Activated T-helper 2 cell treated with anti-CD3 and anti-CD28 coated beads, Interferon-gamma antibody, Interleukin-2, Interleukin-4, amounts not matched to agents 10 μg/mL and 5 μg/mL and 100 μg/mL, durations not matched to agents 14 hours and 24 hours and 36 hours (primary cell): Measurements from ENCODE around the gene KCNF1. TPM values are rescaled to one million over a fixed set of nuclear protein-coding genes. Genes with fewer than 3 reads are reported as not detected.

ENCODE experiments used
- DNase-seq: peaks from one replicate; pipeline ENCODE4 v3.0.0; 2021; ENCODE audit warnings: low spot score
- H3K27ac Mint-ChIP-seq: one replicate; pipeline ENCODE4 v1.8.0; 2021; ENCODE audit warnings: mixed read lengths
- H3K27me3 Mint-ChIP-seq: one replicate; pipeline ENCODE4 v1.8.0; 2021; ENCODE audit warnings: low read depth, mixed read lengths
- H3K36me3 Mint-ChIP-seq: one replicate; pipeline ENCODE4 v1.8.0; 2021; ENCODE audit warnings: low read depth, mixed read lengths
- H3K4me1 Mint-ChIP-seq: one replicate; pipeline ENCODE4 v1.8.0; 2021; ENCODE audit warnings: low read depth, mixed read lengths
- H3K4me3 Mint-ChIP-seq: one replicate; pipeline ENCODE4 v1.8.0; 2021; ENCODE audit warnings: low read depth, mild to moderate bottlenecking, moderate library complexity, mixed read lengths
- H3K9me3 Mint-ChIP-seq: one replicate; pipeline ENCODE4 v1.8.0; 2021; ENCODE audit warnings: mixed read lengths
- intact Hi-C: fragments of 100-400 bp; cut with micrococcal nuclease; formaldehyde crosslinking; loops from one replicate; pipeline ENCODE4 v1.15.1; 2023
- total RNA-seq: library from RNA; stranded (reverse); gene quantifications from 2 replicates; pipeline ENCODE4 v1.2.3, GENCODE V29; 2022

KCNF1 gene
- total RNA-seq, 1 donor from 2014 or later, result not detected

GRCh38 chr2:10912796-10913455, 1.2 kb downstream of the KCNF1 start:
- H3K4me1 Mint-ChIP-seq, result no peaks in the 10 kb centered on the region
- H3K27ac Mint-ChIP-seq, result no peak overlapping the region
- H3K36me3 Mint-ChIP-seq, result no peaks in the 10 kb centered on the region
- DNase-seq, result no peak
- peaks cover 40% of the 10 kb centered on the region for H3K27me3 Mint-ChIP-seq
- no peaks in the 10 kb centered on the region for H3K9me3 Mint-ChIP-seq
- intact Hi-C loops, result loop anchor here (10.0 kb wide), 1 partner anchor 78 kb away; no protein-coding TSS in a partner anchor
- H3K4me3 Mint-ChIP-seq, result no peak overlapping the region

DNA sequence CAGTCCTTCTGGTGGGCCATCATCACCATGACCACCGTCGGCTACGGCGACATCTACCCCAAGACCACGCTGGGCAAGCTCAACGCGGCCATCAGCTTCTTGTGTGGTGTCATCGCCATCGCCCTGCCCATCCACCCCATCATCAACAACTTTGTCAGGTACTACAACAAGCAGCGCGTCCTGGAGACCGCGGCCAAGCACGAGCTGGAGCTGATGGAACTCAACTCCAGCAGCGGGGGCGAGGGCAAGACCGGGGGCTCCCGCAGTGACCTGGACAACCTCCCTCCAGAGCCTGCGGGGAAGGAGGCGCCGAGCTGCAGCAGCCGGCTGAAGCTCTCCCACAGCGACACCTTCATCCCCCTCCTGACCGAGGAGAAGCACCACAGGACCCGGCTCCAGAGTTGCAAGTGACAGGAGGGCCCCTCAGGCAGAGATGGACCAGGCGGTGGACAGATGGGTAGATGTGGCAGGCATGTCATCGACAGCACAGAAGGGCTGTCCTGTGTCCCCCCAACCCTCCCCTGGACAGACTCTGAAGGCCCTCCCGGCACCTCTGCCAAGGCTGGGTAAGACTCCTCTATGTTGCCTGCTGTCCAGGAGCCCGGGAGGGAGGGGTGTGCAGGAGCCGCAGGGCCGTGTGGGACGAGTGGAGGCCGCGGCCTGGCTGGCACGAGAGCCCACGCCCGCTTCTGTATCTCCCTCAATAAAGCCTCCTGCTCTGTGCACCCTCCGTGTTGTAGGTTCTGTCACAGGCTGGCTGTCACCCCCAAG, 2.0 kb downstream of the KCNF1 start:
- intact Hi-C loops, result loop anchor here (10.0 kb wide), 1 partner anchor 79 kb away; no protein-coding TSS in a partner anchor
- Mint-ChIP-seq H3K4me3 (no peak overlapping the region), H3K36me3 (no peaks in the 10 kb centered on the region), H3K27me3 (peaks cover 41% of the 10 kb centered on the region), H3K27ac (no peak overlapping the region), H3K9me3 (no peaks in the 10 kb centered on the region), H3K4me1 (no peaks in the 10 kb centered on the region)
- DNase-seq, result no peak

DNA sequence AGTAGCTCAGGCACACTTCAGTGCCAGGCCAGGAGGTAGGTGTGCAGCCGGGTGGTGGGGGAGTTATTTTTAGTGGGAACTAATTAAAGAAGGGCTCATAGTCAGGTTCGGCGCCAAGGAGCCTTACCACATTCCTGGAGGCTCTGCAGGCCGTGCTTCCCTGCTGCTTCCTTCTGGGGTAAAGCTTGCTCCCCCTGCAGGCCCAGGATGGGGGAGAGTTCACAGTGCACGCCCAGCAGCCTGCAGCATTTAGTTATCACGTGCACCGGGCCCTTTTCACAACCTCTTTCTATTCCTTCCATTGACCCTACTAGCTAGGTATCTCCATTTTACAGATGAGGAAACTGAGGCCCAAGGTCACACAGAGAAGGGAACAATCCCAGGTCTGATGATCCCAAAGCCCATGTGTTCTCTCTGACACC, 2.5 kb downstream of the KCNF1 start:
- H3K27me3 Mint-ChIP-seq, result peaks cover 38% of the 10 kb centered on the region
- no peaks in the 10 kb centered on the region for H3K4me1 Mint-ChIP-seq
- intact Hi-C loops, result loop anchor here (10.0 kb wide), 1 partner anchor 79 kb away; no protein-coding TSS in a partner anchor
- H3K4me3 Mint-ChIP-seq, result no peak overlapping the region
- no peaks in the 10 kb centered on the region for H3K36me3 Mint-ChIP-seq
- no peak overlapping the region for H3K27ac Mint-ChIP-seq
- H3K9me3 Mint-ChIP-seq, result no peaks in the 10 kb centered on the region
- no peak for DNase-seq

- no peak overlapping the region for H3K27ac Mint-ChIP-seq
- H3K27me3 Mint-ChIP-seq, result peaks cover 29% of the 10 kb centered on the region
- no peak overlapping the region for H3K4me3 Mint-ChIP-seq
- H3K36me3 Mint-ChIP-seq, result no peaks in the 10 kb centered on the region
- H3K4me1 Mint-ChIP-seq, result no peaks in the 10 kb centered on the region
- intact Hi-C loops, result loop anchor here (10.0 kb wide), 1 partner anchor 80 kb away; no protein-coding TSS in a partner anchor
- no peak for DNase-seq
- H3K9me3 Mint-ChIP-seq, result no peaks in the 10 kb centered on the region
Measured at GRCh38 chr2:10915236-10915635, 3.5 kb downstream of the KCNF1 start.

DNA sequence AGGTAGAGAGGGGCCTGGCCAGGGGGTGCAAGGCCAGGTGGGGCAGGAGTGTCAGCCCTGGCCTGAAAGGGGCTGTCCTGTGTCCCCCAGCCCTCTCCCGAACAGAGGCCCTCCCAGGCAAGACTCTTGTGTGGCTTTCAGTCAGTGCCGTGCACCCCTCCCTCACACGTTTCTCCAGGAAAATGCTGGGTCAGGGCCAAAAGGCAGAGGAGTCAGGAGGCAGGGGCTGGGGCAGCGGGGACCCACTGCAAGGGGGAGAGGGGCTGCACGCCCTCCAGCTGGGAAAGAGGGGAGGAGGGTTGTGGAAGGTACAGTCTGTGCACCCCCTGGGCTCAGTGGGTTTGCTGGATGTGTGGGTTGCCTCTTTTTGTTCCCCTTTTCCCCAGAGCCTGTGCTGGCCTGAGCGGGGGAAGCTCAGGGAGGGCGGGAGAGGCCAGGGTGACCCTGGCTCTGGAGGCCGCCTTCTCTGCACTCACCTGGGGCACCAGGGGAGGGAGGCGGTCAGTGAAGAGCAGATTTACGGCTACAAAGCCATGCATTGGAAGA, 4.1 kb downstream of the KCNF1 start:
- no peak for DNase-seq
- Mint-ChIP-seq H3K27me3 (peaks cover 25% of the 10 kb centered on the region), H3K4me3 (no peak overlapping the region), H3K4me1 (no peaks in the 10 kb centered on the region), H3K9me3 (no peaks in the 10 kb centered on the region), H3K36me3 (no peaks in the 10 kb centered on the region), H3K27ac (no peak overlapping the region)
- intact Hi-C loops, result loop anchor here (10.0 kb wide), 1 partner anchor 81 kb away; no protein-coding TSS in a partner anchor

GRCh38 chr2:10916953-10917352, 5.2 kb downstream of the KCNF1 start:
- Mint-ChIP-seq H3K36me3 (no peaks in the 10 kb centered on the region), H3K4me1 (no peaks in the 10 kb centered on the region), H3K27ac (no peak overlapping the region), H3K4me3 (no peak overlapping the region), H3K9me3 (no peaks in the 10 kb centered on the region), H3K27me3 (peaks cover 21% of the 10 kb centered on the region)
- no peak for DNase-seq
- intact Hi-C loops, result loop anchor here (10.0 kb wide), 1 partner anchor 82 kb away; no protein-coding TSS in a partner anchor

- no peak overlapping the region for H3K27ac Mint-ChIP-seq
- intact Hi-C loops, result loop anchor here (10.0 kb wide), 1 partner anchor 83 kb away; no protein-coding TSS in a partner anchor
- H3K4me3 Mint-ChIP-seq, result no peak overlapping the region
- H3K27me3 Mint-ChIP-seq, result peaks cover 17% of the 10 kb centered on the region
- no peaks in the 10 kb centered on the region for H3K4me1 Mint-ChIP-seq
- H3K36me3 Mint-ChIP-seq, result no peaks in the 10 kb centered on the region
- no peaks in the 10 kb centered on the region for H3K9me3 Mint-ChIP-seq
- DNase-seq, result no peak
Measured at GRCh38 chr2:10917927-10918326, 6.2 kb downstream of the KCNF1 start.

DNA sequence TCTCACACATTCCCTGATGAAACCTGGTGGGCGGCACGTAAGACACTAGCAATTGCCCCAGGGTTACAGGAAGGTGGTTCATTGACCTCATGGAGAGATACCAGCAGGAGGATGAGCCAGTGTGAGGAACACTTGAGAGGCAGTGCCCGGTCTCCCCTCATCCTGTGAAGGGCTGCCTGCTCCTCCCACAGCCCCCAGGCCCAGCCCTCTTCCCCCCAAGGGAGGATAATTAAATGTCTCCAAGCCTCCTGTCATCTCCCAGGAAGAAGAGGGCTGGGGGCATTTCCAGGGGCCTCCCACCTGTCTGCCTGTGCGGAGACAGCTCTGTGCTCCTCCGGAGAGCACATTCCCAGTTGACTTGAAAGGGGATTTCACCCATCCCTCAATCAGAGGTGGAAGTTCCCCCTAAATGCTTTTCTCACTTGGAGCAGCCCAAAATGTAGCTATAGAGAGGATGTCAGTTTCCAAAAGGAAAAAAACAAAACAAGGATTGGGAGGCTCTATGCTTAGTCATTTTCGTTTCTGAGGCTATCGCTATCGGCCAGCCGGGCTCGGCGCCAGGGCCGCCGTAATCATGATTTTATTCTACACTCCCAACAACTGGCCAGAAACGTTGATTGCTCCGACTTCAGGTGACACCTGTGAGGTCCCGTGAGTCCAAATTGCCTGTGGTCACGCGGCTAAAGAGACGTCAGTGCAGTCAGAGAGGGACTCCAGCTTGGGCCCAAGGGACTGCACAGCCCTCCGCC, 7.1 kb downstream of the KCNF1 start:
- peaks cover 12% of the 10 kb centered on the region for H3K27me3 Mint-ChIP-seq
- no peak overlapping the region for H3K27ac Mint-ChIP-seq
- intact Hi-C loops, result loop anchor here (10.0 kb wide), 1 partner anchor 84 kb away; no protein-coding TSS in a partner anchor
- no peaks in the 10 kb centered on the region for H3K36me3 Mint-ChIP-seq
- no peaks in the 10 kb centered on the region for H3K9me3 Mint-ChIP-seq
- no peaks in the 10 kb centered on the region for H3K4me1 Mint-ChIP-seq
- DNase-seq, result no peak
- no peak overlapping the region for H3K4me3 Mint-ChIP-seq

DNA sequence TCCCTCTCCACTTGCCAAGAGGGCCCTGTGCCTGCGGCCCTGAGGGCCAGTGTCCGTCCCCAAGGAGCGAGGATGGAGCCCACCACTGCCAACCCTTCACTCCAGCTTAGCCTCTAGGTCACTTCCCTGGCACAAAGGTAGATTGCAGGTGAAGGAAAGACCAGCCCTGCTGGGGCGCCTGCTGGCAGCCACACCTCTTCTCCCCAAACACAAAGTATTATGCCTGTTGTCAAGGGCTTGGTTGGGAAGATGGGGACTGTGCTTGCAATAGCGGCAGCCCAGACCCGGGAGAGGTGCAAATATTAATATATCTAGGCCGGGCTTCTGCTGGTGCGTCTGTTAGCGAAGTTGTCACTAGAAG, 7.7 kb downstream of the KCNF1 start:
- intact Hi-C loops, result loop anchor here (10.0 kb wide), 1 partner anchor 85 kb away; no protein-coding TSS in a partner anchor
- no peak overlapping the region for H3K4me3 Mint-ChIP-seq
- H3K36me3 Mint-ChIP-seq, result no peaks in the 10 kb centered on the region
- H3K9me3 Mint-ChIP-seq, result no peaks in the 10 kb centered on the region
- H3K27me3 Mint-ChIP-seq, result peaks cover 10% of the 10 kb centered on the region
- H3K4me1 Mint-ChIP-seq, result no peaks in the 10 kb centered on the region
- DNase-seq, result no peak
- no peak overlapping the region for H3K27ac Mint-ChIP-seq

DNA sequence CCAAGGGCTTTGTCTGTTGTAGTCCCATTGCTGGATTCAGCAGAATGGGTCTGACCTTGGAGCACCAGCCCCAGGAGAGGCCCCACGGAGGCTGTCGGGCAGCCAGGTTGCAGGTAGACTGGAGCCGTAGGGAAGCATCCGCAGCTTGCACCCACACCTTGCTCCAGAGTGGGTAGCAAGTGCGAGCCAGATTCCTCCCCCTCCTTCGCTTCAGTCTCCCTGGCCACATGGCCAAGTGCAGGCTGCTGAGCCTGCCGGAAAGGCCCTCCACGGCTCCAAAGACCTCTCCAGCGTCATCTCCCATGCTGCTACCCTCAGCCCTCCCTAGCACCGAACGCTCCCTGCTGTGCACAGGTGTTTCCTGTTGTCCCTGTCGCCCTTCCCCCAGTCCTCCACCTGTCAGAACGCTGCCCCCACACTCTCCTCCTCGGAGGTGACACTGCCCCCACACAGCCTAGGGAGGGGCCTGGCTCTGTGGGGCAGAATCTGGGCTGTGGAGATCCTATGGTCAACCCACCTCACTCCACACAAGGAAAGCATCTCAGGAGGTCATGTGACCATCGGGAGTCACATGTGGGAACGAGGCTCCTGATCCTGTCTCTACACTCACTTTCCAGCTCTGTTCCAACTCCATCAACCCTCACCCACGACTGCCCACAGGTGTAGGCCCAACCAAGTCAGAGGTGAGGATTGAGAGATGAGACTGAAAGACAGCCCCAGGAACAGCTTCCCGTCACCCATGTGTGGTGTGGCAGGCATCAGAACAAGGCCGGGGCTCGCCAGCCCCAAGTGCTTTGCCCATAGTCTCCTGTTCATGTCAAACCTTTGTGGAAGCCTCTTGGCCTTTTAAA, 8.3 kb downstream of the KCNF1 start:
- Mint-ChIP-seq H3K4me1 (no peaks in the 10 kb centered on the region), H3K27ac (no peak overlapping the region), H3K4me3 (no peak overlapping the region), H3K36me3 (no peaks in the 10 kb centered on the region), H3K9me3 (no peaks in the 10 kb centered on the region), H3K27me3 (peaks cover 6% of the 10 kb centered on the region)
- no peak for DNase-seq
- intact Hi-C loops, result loop anchor here (10.0 kb wide), 1 partner anchor 85 kb away; no protein-coding TSS in a partner anchor

DNA sequence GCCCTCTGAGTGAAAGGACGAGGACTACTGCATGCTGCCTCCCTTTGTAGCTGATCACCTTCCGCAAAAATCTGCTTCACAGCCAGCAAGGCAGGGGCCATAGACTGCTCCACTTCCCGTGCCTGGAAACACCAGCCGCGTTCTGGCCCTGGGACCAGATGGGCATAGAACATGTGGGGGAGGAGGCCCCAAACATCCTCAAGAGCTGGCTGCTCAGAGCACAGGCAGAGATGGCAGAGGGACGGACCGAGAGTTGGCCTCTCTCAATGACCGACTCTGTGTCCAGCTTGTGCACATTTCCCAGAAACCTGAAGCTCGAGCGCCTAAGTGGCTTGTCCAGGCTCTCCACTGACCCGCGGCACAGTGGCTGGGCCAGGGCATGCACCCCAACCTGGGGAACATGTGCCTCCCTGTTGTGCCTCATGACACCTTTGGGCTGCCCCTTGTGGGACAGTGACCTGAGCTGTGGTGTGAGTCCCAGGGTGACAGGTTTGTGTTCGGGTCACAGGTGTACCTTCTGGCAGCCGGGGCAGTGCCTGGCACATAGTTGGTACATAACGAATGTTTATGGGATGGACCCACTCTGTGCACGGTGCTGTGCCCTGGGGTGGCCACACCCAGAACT, 9.1 kb downstream of the KCNF1 start:
- no peak overlapping the region for H3K27ac Mint-ChIP-seq
- intact Hi-C loops, result no loop called here
- no peaks in the 10 kb centered on the region for H3K36me3 Mint-ChIP-seq
- H3K27me3 Mint-ChIP-seq, result peaks cover 6% of the 10 kb centered on the region
- no peak overlapping the region for H3K4me3 Mint-ChIP-seq
- H3K4me1 Mint-ChIP-seq, result no peaks in the 10 kb centered on the region
- no peak for DNase-seq
- H3K9me3 Mint-ChIP-seq, result no peaks in the 10 kb centered on the region
